Measurements from ENCODE around the gene CDH3.

GRCh38 chr16:68662035-68662434 is 16.9 kb downstream of the CDH3 start:
- TF ChIP-seq CTCF (IDR thresholded peaks at IDR 0.05) (no peak), POLR2A (IDR thresholded peaks at IDR 0.05) (no peak)
